ENCODE results near the gene NRXN3.

The NRXN3 gene

DNA sequence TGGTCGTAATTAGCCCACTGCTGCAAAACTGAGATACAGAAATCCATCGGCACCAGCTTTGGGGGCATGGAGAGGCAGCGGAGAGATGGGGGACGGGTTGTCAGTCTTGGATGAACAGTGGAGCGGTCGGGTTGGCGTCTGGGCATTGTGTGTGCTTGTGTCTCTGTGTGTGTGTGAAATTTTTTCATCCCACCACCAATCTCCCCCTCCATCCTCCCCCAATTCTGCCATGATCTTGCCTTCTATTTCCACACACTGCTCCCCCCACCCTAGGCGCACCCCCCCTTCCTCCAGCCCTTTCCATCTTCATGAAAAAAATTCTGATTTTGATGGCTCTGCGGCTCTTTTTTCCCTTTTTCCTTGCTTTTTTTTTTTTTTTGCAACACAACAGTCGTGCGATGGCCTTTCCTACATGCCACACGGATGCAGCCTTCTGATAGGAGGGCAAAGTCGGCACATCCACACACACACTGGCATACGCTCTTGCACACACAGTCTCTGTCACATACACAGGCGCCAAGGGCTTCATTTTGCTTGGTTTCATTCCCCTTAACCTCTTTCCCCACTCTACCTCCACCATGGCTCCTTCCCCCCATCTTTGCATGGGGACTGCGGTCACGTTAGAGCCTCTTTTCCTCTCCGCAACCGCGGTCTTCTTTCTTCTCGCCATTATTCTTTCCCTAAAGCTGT lies 3.3 kb downstream of the NRXN3 start:
- DNase-seq (ENCODE audit: low read depth in 2 of 2) = no peak

DNA sequence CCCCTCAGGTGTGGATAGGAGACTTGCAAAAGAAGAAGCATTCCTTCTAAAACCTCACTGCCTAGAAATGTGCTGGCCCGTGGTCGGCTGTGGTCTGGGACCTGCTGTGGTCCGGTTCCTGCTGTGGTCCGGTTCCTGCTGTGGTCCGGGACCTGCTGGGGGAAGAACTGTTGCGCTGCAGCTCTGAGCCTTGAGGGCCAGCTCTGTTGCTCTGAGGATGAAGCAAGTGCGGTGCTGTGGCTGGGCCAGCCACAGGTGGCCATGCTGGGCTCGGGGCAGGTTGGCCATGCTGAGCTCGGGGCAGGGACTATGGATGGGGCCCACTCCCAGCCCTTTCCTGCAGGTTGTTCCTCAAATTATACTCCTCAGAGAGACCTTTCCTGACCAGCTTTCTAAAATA lies 5.2 kb downstream of the NRXN3 start:
- DNase-seq (ENCODE audit: low read depth in 2 of 2) = no peak

DNA sequence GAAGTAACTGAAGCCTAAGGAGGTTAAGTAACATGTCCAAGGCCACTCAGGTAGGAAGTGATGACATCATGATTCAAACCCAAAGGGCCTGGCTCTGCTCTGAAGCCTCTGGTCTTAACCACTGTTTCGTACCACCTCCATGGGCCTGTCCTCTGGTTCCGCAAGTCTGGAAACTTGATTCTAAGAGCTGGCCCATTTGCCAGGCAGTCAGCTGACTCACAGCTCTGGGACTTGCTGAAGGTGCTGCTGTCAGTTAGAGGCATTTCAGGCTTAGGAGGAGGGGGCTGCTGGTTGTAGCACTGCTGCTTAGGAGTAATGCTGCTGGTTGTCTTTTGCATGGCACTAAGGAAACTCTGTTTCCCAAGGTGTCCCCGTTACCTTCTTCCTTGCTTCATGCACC lies 7.9 kb downstream of the NRXN3 start:
- DNase-seq (ENCODE audit: low read depth in 2 of 2) = no peak

DNA sequence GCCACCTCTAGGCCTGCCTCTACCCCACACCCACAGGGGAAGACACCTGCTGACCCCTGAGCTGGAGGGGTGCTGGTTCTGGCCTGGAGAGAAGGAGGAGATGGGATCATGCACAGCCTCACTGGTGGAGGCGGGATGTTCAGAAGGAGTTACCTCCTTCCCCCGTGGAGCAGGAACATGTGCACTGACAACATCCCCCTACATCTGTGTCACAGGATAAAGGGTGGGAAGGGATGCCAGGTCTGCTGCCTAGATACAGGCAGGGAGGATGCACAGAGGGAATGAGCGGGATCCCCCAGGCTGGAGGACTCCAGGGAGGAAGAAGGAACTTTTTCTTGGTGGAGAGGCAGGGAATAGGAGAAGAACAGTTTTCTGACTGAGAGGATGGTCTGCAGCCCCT lies 8.8 kb downstream of the NRXN3 start:
- no peak for DNase-seq (ENCODE audit: low read depth in 2 of 2)

DNA sequence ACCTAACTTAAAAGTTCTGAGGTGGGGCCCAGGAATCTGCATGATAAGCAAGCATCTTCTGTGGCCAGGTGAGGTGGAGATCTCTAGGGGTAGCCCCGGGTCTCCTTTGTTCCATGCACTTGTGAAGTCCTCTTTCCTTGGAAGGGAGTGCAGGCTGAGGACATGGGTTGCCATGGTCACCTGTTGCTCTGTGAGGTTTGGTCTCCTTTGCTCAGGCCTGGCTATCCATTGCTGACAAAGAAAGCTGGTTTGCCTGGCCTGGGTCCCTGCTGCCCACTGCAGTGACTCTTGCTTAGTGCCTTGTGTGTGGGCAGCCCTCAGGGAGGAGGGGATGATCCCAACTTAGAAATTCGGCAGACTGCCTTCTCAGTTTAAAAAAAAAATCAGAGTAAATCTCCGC lies 11.1 kb downstream of the NRXN3 start:
- no peak for DNase-seq (ENCODE audit: low read depth in 2 of 2)

DNA sequence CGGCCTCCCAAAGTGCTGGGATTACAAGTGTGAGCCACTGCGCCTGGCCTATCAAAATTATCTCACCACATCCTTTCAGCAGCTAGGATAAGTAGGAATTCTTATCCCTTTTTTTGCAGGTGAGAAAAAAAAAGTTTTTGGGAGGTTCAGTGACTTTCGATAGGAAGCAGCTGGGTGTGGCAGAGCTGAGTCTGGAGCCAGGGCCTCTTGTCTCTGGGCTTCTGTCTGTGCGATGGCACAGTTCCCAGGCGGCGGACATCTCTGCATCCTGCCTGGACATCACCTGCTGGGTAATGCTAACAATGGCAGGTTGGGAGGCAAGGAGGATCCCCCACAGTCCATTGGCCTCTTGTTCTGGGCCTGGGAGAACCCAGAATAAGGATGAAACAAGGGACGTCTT lies 12.5 kb downstream of the NRXN3 start:
- DNase-seq (ENCODE audit: low read depth in 2 of 2) = no peak

DNA sequence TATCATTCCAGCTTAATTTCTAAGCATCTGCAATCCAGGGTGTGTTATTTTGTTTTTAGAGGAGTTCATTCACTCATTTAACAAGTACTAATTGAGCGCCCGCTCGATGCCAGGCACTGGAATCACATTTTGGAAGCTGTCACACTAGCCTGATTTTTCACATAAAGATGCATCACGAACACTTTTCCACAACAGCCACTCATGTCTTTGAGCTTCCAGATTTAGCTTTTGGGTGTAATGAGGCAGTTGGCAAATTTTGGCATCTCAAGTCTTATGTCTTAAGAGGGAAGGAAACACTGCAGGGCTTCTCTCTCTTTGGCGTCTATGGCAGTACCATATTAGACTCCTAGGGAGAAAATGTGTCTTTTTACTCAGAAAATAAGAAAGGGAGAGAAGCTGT lies 14.0 kb downstream of the NRXN3 start:
- DNase-seq (ENCODE audit: low read depth in 2 of 2) = no peak

DNA sequence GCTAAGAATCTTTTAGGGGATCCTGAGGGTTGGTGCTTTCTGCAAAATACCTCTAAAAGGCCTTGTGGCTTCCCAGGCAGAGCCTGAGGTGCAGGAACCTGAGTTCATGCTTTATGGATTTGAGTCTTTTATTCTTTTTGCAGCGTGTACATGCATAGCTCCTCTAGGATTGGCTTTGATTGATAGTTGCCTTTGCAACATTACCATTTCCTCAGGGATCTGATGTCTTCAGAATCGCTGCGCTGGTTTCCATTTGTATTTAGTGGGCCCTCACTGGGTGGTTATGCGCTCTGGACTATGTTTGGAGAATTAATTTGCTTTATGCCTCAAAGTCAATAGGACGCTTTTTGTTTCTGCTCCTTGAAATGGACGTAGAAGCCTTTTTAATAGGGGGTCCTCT lies 16.1 kb downstream of the NRXN3 start:
- no peak for DNase-seq (ENCODE audit: low read depth in 2 of 2)

DNA sequence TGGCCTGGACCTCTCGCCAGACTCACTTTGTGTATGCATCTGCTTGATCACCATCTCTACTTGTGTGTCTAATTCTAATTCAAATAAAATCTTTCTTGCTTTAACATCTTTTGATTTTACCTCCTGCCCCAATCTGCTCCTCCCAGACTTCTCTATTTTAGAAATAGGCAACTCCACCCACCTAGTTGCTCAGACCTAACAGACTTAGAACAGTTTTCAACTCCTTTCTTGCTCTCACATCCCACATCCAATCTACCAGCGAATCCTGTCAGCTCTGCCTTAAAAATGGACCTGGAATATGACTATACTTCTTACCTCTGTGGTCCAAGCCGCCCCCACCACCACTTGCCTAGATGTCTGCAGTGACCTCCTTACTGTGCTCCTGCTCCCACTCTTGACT lies 18.7 kb downstream of the NRXN3 start:
- DNase-seq (ENCODE audit: low read depth in 2 of 2) = no peak

DNA sequence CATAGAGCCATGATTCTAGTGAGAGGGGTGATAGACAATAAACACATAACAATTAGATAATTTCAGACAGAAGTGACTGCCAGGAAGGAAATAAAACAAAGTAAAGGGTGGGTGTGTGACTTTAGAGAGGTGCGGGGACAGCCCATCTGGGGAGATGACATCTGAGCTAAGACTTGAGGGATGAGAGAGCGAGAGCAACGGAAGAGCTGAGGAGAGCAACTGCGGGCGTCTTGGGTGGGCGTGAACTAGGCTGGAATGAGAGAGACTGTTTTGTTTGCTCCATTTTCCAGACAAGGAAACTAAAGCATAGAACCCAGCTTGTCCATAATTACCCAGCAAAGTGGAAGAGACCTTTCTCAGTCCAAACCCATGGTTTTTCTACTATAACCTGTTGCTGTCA lies 25.3 kb downstream of the NRXN3 start:
- DNase-seq (ENCODE audit: low read depth in 2 of 2) = no peak

DNA sequence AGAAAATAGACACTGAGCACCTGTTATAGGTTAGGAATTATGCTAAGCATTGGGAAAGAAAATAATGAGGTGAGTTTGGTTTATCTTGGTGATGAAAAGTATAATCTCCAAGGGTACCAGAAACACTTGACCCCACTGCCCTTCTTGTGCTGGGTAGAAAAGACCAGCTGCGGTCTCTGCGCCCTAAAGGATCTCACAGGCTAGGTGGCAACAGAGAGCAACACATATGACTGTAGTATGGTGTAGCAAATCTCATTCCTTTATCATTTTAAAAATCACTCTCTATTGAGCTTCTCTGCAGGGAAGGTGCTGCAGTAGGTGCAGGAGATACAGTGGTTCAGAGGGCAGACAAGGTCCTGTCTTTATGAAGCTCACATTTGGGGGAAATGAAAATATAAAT lies 26.1 kb downstream of the NRXN3 start:
- no peak for DNase-seq (ENCODE audit: low read depth in 2 of 2)

DNA sequence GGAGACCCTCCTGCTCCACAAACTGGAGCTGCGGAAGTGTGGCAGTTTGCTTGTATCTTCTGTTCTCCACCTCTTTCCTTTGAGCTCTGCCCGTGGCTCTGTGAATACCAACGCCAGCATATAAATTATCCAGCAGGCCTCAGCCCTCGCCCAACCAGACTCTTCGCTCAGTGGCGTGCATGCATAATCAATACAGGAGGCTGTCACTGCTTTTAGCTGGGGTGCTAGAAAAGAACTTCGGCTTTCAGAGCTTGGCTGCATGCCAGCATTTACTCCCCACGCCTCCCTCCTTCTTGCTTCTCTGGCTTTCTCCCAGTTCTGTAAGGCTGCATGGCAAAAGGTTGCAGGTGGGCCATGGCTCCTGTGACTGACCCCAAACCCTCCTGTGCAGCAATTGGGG lies 26.9 kb downstream of the NRXN3 start:
- no peak for DNase-seq (ENCODE audit: low read depth in 2 of 2)

DNA sequence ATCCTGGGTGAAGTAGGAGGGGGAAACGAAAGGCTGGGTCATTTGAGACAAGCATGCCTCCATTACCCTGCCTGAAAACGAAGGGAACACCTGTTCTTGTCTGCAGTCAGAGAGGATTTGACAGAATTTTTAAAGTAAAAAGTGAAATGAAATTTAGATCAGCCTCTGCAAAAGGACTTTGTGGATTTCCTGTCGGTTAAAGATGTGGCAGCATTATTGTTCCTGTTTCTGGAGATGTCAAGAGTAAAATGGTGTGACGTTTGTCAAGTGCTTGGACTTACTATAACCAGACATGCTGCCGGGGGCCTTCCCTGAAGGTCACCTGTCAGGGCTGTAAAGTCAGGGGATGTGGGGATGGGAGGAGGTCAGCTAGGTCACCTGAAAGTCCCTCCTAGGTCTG lies 32.0 kb downstream of the NRXN3 start:
- no peak for DNase-seq (ENCODE audit: low read depth in 2 of 2)

DNA sequence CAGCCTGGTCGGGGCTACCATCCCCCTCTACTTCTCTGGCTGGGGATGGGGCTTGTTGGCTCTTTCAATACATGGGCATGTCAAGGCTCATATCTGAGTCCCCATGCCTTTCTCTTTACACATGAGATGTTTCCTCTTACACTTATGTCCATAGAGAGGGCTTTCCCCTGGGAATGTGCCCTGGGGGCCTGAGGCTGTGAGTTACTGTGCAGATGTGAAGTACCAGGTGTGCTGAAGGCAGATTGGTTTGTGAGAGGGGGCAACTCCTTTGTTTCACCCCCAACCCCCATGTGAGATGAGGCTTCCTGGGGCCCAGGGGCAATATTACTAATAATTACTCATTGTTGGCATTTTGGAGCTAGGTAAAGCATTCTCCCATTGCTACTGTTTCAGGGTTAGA lies 32.8 kb downstream of the NRXN3 start:
- no peak for DNase-seq (ENCODE audit: low read depth in 2 of 2)

DNA sequence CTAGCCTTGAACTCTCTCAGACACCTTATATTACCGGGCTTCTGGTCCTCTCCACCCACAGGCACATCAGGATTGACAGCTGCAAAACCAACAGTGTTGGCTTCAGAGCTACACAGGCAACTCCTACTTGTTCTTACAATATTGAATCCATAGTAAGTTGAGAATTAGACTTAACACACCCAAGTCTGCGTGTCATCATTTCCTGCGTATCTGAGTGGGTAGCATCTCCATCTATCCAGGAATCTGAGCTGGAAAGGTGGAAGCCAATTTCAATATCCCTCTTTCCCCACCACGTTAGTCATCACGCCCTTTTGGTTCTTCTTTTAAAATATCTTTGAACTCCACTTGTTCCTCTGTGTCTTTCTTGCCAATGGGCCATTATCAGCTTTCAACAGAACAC lies 37.2 kb downstream of the NRXN3 start:
- no peak for DNase-seq (ENCODE audit: low read depth in 2 of 2)

DNA sequence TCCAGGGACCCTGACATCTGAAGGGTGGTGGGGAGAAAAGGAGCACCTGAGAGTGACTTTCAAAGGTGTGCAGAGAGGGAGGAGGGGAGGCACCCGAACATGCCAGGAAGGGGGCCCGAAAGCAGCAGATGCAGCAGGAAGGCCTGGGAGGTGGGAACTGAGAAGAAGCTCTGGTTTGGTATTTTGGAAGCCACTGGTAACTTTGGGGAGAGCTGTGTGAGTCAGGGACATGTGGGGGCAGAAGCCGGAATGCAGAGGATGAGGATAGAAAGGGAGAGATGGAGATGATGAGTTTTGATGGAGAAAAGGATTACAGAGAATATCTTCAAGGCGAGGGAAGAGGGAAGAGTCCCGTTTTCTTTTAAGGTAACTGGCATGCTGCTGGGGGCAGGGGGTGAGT lies 50.1 kb downstream of the NRXN3 start:
- no peak for DNase-seq (ENCODE audit: low read depth in 2 of 2)

DNA sequence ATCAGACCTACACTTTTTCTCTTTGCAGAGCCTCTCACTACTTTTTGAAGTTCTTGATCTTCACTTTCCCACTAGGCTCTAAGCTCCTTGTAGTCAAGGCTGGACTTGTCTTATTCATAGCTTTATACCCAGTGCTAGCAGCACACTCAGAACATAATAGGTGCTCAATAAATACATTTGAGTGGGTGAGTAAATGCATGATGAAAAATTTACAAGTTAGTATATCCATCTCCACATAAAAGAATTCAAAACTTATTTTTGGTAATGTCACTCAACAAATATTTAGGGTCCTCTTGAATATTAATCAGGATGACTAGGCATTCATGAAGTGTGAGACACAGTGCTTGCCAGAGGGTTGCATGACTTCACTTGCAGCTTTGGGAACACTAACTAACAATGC lies 52.6 kb downstream of the NRXN3 start:
- DNase-seq (ENCODE audit: low read depth in 2 of 2) = no peak

DNA sequence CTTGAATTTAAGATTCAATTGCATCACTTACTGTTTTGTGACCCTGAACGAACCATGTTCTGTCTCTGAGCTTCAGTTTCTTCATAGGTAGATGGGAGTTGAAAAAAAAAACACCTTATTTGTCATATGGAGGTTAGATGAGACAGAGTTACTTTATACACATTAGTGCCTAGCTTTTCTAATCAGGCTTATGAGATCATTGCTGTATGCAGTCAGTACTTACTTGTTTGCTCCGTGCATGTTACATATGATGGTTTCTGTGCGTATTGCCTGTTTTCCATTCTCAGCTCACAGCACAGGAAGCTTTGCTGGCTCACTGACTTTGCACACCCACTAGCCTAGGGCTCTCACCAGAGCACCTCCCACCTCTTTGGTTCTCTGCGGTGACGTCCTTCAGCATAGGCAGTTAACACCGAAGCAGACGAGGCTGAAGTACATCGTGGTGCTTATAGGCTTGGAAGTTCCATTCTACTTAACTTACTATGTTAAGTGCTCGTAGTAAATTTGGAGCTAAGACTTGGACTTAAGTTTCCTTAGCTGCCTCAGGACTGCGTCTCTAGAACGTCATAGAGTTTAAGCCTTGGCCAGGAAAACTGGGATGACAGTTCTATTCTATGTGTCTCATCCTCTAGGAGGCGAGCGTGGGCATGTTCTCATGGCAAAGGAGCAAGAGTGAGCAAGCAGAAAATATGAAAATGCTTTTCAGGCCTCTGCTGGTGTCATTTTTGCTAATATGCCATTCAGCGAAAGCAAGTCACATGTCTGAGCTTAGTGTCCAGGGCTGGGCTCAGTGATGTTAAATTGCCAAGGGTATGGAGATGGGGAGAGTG lies 57.3 kb downstream of the NRXN3 start:
- DNase-seq (ENCODE audit: low read depth in 2 of 2) = no peak

DNA sequence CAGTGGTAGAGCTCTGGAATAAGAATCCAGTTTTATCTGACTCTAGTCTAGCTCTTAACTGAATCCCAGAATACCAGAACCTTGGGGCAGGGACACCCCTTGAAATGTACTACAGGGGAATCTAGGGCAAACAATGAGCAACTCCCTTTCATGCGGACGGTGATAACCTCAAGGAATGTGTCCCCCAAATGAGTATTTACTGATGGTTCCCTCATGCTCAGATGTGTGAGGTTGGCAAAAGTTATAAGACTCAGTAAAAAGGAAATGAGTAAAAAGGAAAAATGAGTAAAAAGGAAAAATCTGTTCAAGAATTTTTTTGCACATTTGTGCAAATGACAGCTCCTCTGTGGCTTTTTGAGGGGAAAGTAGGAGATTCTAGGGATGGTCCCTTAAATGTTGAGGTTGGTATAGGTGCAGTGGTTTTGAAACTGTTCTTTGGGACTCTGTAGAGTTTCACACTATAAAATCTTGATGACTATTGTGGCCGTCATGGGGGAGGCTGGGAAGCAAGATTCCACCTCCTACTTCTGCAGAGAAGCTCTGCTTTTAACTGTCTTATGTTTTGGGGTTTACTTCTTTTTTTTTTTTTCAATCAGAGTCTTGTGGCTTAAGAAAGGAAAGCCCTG lies 58.6 kb downstream of the NRXN3 start:
- DNase-seq (ENCODE audit: low read depth in 2 of 2) = no peak

DNA sequence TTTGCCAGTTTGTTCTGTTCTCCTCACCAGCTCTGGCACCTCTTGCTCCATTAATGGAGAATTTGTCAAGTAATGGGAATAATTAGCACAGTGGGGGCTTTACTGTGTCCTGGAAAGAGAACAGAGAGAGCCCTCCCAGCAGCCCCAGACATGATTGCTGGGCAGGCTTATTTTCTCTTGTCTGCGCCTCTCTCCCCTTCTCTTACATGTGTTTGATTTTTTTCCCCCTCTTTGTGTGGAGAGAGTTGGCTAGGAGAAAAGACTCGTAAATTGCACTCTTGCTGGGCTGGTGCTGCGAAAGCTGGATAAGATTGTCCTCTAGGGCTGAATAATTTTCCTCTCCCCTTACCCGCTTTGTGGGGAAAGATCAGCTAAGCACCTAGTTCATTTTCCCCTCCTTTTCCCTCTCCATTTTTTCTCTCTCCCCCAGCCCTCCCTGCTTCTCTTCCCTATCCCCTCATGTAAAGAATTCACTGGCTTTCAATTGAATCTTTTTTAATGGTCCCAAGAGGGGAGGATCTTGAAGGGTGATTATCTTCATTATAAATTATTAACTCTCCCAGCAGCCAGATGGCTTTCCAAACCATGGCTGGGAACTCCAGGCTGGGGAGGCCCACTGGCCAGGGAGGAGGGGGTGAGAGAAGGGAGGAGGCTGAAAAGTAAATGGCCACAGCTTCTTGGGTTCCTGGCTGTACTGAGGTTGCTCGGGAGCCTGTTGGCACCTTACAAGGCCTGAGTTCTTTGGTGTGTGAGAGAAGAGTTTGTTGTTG lies 62.2 kb downstream of the NRXN3 start:
- no peak for DNase-seq (ENCODE audit: low read depth in 2 of 2)

DNA sequence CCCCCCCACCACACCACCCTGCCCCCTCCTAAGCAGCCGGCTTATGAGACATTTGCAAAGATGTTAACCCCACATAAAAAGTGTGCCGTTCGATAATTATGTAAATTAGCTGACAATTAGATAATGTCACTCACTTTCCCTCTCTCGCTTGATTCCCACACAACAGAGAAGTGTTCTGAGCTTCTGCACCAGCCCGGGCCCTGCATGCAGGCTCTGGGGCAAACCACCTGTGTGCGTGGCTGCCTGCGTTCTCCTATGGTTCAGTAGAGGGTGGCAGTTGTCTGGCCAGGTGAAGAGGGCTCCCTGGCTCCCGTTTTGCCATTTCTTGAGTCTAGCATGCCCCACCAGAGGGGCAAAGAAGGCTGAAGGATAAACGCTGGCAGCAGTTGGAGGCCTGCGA lies 68.0 kb downstream of the NRXN3 start:
- DNase-seq (ENCODE audit: low read depth in 2 of 2) = no peak

DNA sequence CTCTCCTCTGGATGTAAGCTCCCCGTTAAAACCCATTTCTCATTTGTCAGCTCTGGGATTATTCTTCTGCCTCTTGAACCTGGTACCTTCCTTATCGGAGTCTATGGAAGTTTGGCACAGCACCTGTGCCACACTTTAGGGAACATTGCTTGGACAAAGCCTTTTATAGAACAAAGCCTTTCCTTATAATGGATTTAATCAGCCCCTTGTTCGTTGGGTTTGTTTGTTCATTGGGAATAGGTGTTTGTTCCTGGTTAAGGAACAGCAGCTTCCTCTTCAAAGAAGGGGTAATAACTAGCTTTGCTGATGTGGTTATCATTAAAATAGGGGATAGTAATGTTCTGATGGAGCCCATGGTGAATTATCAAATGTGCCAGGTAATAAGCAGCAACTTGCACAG lies 70.4 kb downstream of the NRXN3 start:
- no peak for DNase-seq (ENCODE audit: low read depth in 2 of 2)
